Spleen (tissue), 11 donors: ENCODE measurements around the gene HDAC4. TPM values are rescaled to one million over a fixed set of nuclear protein-coding genes. Genes with fewer than 3 reads are reported as not detected.

Source experiments
- DNase-seq: peaks from one replicate; pipeline ENCODE4 v3.0.0-alpha.2; 2020
- H3K27ac ChIP-seq, 8 donors: fragments of 200-600 bp; sonication (generic) in 7 of 8; 1 replicate in 4 of 8; 2 replicates in 4 of 8; pipeline versions ENCODE4 v1.5.0 to v1.8.0; 2016 to 2021; ENCODE audit warnings: inconsistent platforms in 4 of 8, mild to moderate bottlenecking in 4 of 8, moderate library complexity in 1 of 8
- H3K27me3 ChIP-seq, 7 donors: fragments of 200-600 bp; sonication (generic) in 6 of 7; replicated peaks in 1 of 7; 1 replicate in 4 of 7; 2 replicates in 3 of 7; pipeline versions ENCODE4 v1.5.0 to v1.8.0; 2016 to 2021; ENCODE audit warnings: inconsistent platforms in 3 of 7, mild to moderate bottlenecking in 1 of 7
- H3K36me3 ChIP-seq, 6 donors: fragments of 200-600 bp; sonication (generic) in 5 of 6; 1 replicate in 4 of 6; 2 replicates in 2 of 6; pipeline versions ENCODE4 v1.5.0 to v1.8.0; 2016 to 2021; ENCODE audit warnings: inconsistent platforms in 2 of 6
- H3K4me1 ChIP-seq, 6 donors: fragments of 200-600 bp; sonication (generic) in 5 of 6; 1 replicate in 3 of 6; 2 replicates in 3 of 6; pipeline versions ENCODE4 v1.5.0 to v1.8.0; 2016 to 2021; ENCODE audit warnings: inconsistent platforms in 3 of 6
- H3K4me3 ChIP-seq, 8 donors: fragments of 200-600 bp; sonication (generic) in 7 of 8; 1 replicate in 4 of 8; 2 replicates in 4 of 8; pipeline versions ENCODE4 v1.5.0 to v1.8.0; 2016 to 2021; ENCODE audit warnings: inconsistent platforms in 4 of 8, mild to moderate bottlenecking in 4 of 8, moderate library complexity in 2 of 8
- H3K9me3 ChIP-seq, 8 donors: fragments of 200-600 bp; sonication (generic) in 7 of 8; 1 replicate in 4 of 8; 2 replicates in 4 of 8; pipeline versions ENCODE4 v1.5.0 to v1.8.0; 2016 to 2021; ENCODE audit warnings: inconsistent platforms in 4 of 8
- CTCF ChIP-seq, 11 experiments: fragments of 200-600 bp in 7 of 11; fragments of 450-650 bp in 4 of 11; sonication (generic) in 4 of 11; IDR thresholded peaks in 8 of 11; conservative IDR thresholded peaks in 3 of 11; 1 replicate in 7 of 11; 2 replicates in 4 of 11; pipeline versions ENCODE4 v1.4.0 to v1.8.0; 2016 to 2021; ENCODE audit warnings: antibody characterized with exemption in 11 of 11, inconsistent platforms in 4 of 11, mild to moderate bottlenecking in 1 of 11
- POLR2A ChIP-seq, 3 donors: fragments of 450-650 bp; IDR thresholded peaks; one replicate each; pipeline ENCODE4 v1.5.1; 2017; ENCODE audit warnings: antibody characterized with exemption in 3 of 3, mild to moderate bottlenecking in 1 of 3
- POLR2AphosphoS5 ChIP-seq, 3 donors: sonication (generic); formaldehyde crosslinking; IDR thresholded peaks; one replicate each; pipeline ENCODE4 v1.5.1; 2017; ENCODE audit warnings: antibody characterized with exemption in 3 of 3
- WGBS, 5 donors: extraction: QIAGEN DNeasy Blood & Tissue Kit in 3 of 5; methylation state at CpG; one replicate each; pipeline versions ENCODE4 v1.1.5 to v1.1.7; 2013 to 2018; 5-methylcytosine and 5-hydroxymethylcytosine counted together
- intact Hi-C: fragments of 100-400 bp; cut with DNase I; formaldehyde crosslinking; loops from one replicate; pipeline ENCODE4 v1.15.0; 2023; ENCODE audit warnings: low total_unique reads
- polyA plus RNA-seq, 3 donors: library from polyadenylated mRNA; stranded (reverse); fragments of 200-250 nt; gene quantifications; one replicate each; pipeline ENCODE4 v1.2.1, GENCODE V29; 2013
- total RNA-seq, 7 donors: library from RNA; depleted of rRNA in 3 of 7; stranded (reverse); fragments of >200 nt in 3 of 7; fragmentation: NEBNext Ultra II Directional in 4 of 7; extraction: Animal tissue kit (Norgen Biotek cat#: 25700) in 4 of 7; gene quantifications; one replicate each; pipeline versions ENCODE4 v1.1.0 to v1.2.1, GENCODE V29; 2016 to 2021
- donor health status: healthy with polysubstance abuse.
- donor health status: DM: no; HTN: no; CAD: no; lungs with moderate emphysema.
- donor health status: DM: no; HTN: no; CAD: no.
- donor health status: Bipolar disorder and iron deficiency.
- donor health status: healthy.
- donor health status: DM: no; HTN: no; CAD: no.
- donor health status: DM: yes; HTN: yes; CAD: no.

HDAC4 gene
- total and polyA plus RNA-seq, 10 donors = 3.2 to 122 (median 69.5) TPM

- TF ChIP-seq POLR2A (IDR thresholded peaks at IDR 0.05) = no peak
- no peak for TF ChIP-seq CTCF (IDR thresholded peaks at IDR 0.05 in 8 of 11, conservative IDR thresholded peaks at IDR 0.05 in 3 of 11)
- TF ChIP-seq POLR2AphosphoS5 (IDR thresholded peaks at IDR 0.05) = no peak
- peak; percentile 73 for DNase-seq
- Histone ChIP-seq H3K4me1 (peaks cover 0 to 9% (median 0%) of the 10 kb centered on the region in 6 donors), H3K36me3 (no peaks in the 10 kb centered on the region), H3K4me3 (no peak overlapping the region), H3K27ac (no peak overlapping the region), H3K9me3 (no peaks in the 10 kb centered on the region), H3K27me3 (peaks cover 0 to 55% (median 0%) of the 10 kb centered on the region in 7 donors)
- 76 to 85% (median 80%) methylated on average over 20 to 25 of the region's 25 CpGs for WGBS, 5 donors
- intact Hi-C loops = no loop called here
Measured at GRCh38 chr2:239026711-239027361, 374.0 kb downstream of the HDAC4 start.

GRCh38 chr2:239025951-239026461, 374.8 kb downstream of the HDAC4 start:
- H3K9me3 ChIP-seq = no peaks in the 10 kb centered on the region
- DNase-seq = peak; percentile 51
- no peak overlapping the region for H3K27ac ChIP-seq
- no peak for TF ChIP-seq CTCF (IDR thresholded peaks at IDR 0.05 in 8 of 11, conservative IDR thresholded peaks at IDR 0.05 in 3 of 11)
- intact Hi-C loops = no loop called here
- H3K4me3 ChIP-seq = no peak overlapping the region
- no peaks in the 10 kb centered on the region for H3K36me3 ChIP-seq
- peaks cover 0 to 63% (median 0%) of the 10 kb centered on the region in 7 donors for H3K27me3 ChIP-seq
- H3K4me1 ChIP-seq = peaks cover 0 to 9% (median 0%) of the 10 kb centered on the region in 6 donors
- 66 to 78% (median 74%) methylated on average over 6 to 14 of the region's 14 CpGs for WGBS, 5 donors

- TF ChIP-seq POLR2AphosphoS5 (IDR thresholded peaks at IDR 0.05) = no peak
- Histone ChIP-seq H3K4me3 (no peak overlapping the region), H3K36me3 (no peaks in the 10 kb centered on the region), H3K27me3 (peaks cover 0 to 71% (median 0%) of the 10 kb centered on the region in 7 donors), H3K27ac (no peak overlapping the region), H3K4me1 (peaks cover 0 to 9% (median 0%) of the 10 kb centered on the region in 6 donors), H3K9me3 (no peaks in the 10 kb centered on the region)
- intact Hi-C loops = no loop called here
- 82 to 89% (median 87%) methylated on average over 18 to 20 of the region's 20 CpGs for WGBS, 5 donors
- peak; percentile 58 for DNase-seq
Measured at GRCh38 chr2:239025096-239025801, 375.6 kb downstream of the HDAC4 start.

- no peak for TF ChIP-seq CTCF (IDR thresholded peaks at IDR 0.05 in 8 of 11, conservative IDR thresholded peaks at IDR 0.05 in 3 of 11)
- no peak for TF ChIP-seq POLR2A (IDR thresholded peaks at IDR 0.05)
- no peak for TF ChIP-seq POLR2AphosphoS5 (IDR thresholded peaks at IDR 0.05)
- DNase-seq = peak; percentile 61
- no peak overlapping the region for H3K27ac ChIP-seq
- H3K9me3 ChIP-seq = no peaks in the 10 kb centered on the region
- peaks cover 0 to 74% (median 0%) of the 10 kb centered on the region in 7 donors for H3K27me3 ChIP-seq
- no peaks in the 10 kb centered on the region for H3K36me3 ChIP-seq
- intact Hi-C loops = no loop called here
- 81 to 96% (median 83%) methylated on average over 7 of the region's 7 CpGs for WGBS, 5 donors
- peaks cover 0 to 9% (median 0%) of the 10 kb centered on the region in 6 donors for H3K4me1 ChIP-seq
- no peak overlapping the region for H3K4me3 ChIP-seq
Measured at GRCh38 chr2:239024226-239024625, 376.6 kb downstream of the HDAC4 start.
